Measurements from ENCODE around the gene PLEKHM3. TPM values are rescaled to one million over a fixed set of nuclear protein-coding genes. Genes with fewer than 3 reads are reported as not detected.

PLEKHM3 gene
- total RNA-seq, 1 donor from 2014 or later: 19.5 TPM

GRCh38 chr2:207881902-207882301, 143.4 kb downstream of the PLEKHM3 start:
- H3K36me3 Mint-ChIP-seq: no peaks in the 10 kb centered on the region
- H3K27me3 ChIP-seq: no peaks in the 10 kb centered on the region
- no peaks in the 10 kb centered on the region for H3K36me3 ChIP-seq
- H3K27ac Mint-ChIP-seq: no peak overlapping the region
- TF ChIP-seq EZH2phosphoT487 (IDR thresholded peaks at IDR 0.05): no peak
- TF ChIP-seq EZH2 (IDR thresholded peaks at IDR 0.05): no peak
- no peak for TF ChIP-seq CTCF (IDR thresholded peaks at IDR 0.05)
- H3K27me3 Mint-ChIP-seq (ENCODE audit: insufficient read depth, low read depth): no peaks in the 10 kb centered on the region
- DNase-seq (ENCODE audit: low spot score): no peak
- peaks cover 35% of the 10 kb centered on the region for H3K4me1 ChIP-seq
- H3K27ac ChIP-seq: no peak overlapping the region
- no peaks in the 10 kb centered on the region for H3K4me1 Mint-ChIP-seq
- H3K4me3 Mint-ChIP-seq: no peak overlapping the region
- H2AFZ ChIP-seq (replicated peaks): no peak overlapping the region
- no peak overlapping the region for H3K4me3 ChIP-seq
- no peaks in the 10 kb centered on the region for H3K79me2 ChIP-seq (ENCODE audit: low read depth)
- no peak overlapping the region for H3K9ac ChIP-seq
- no peaks in the 10 kb centered on the region for H3K9me3 ChIP-seq (ENCODE audit: low read depth)
- H3K4me2 ChIP-seq: no peak overlapping the region
- no peaks in the 10 kb centered on the region for H4K20me1 ChIP-seq (ENCODE audit: low read depth)
- no peaks in the 10 kb centered on the region for H3K9me3 Mint-ChIP-seq
- peaks cover 43% of the 10 kb centered on the region for H3F3A ChIP-seq (ENCODE audit: low read depth)

GRCh38 chr2:207879536-207879935, 145.8 kb downstream of the PLEKHM3 start:
- H3K27ac Mint-ChIP-seq: no peak overlapping the region
- Histone ChIP-seq H3K4me1 (peaks cover 38% of the 10 kb centered on the region), H3K79me2 (ENCODE audit: low read depth) (no peaks in the 10 kb centered on the region), H3F3A (ENCODE audit: low read depth) (peaks cover 49% of the 10 kb centered on the region), H4K20me1 (ENCODE audit: low read depth) (no peaks in the 10 kb centered on the region), H3K9me3 (ENCODE audit: low read depth) (no peaks in the 10 kb centered on the region), H2AFZ (replicated peaks) (no peak overlapping the region), H3K27ac (no peak overlapping the region), H3K4me2 (no peak overlapping the region), H3K36me3 (no peaks in the 10 kb centered on the region), H3K27me3 (no peaks in the 10 kb centered on the region), H3K4me3 (no peak overlapping the region), H3K9ac (no peak overlapping the region)
- H3K9me3 Mint-ChIP-seq: no peaks in the 10 kb centered on the region
- H3K4me1 Mint-ChIP-seq: no peaks in the 10 kb centered on the region
- no peaks in the 10 kb centered on the region for H3K27me3 Mint-ChIP-seq (ENCODE audit: insufficient read depth, low read depth)
- no peaks in the 10 kb centered on the region for H3K36me3 Mint-ChIP-seq
- H3K4me3 Mint-ChIP-seq: no peak overlapping the region
- DNase-seq (ENCODE audit: low spot score): no peak
- TF ChIP-seq EZH2 (IDR thresholded peaks at IDR 0.05) (no peak), CTCF (IDR thresholded peaks at IDR 0.05) (no peak)

- H3K9me3 ChIP-seq (ENCODE audit: low read depth): no peaks in the 10 kb centered on the region
- no peaks in the 10 kb centered on the region for H3K79me2 ChIP-seq (ENCODE audit: low read depth)
- no peaks in the 10 kb centered on the region for H3K27me3 ChIP-seq
- Mint-ChIP-seq H3K27ac (no peak overlapping the region), H3K4me3 (no peak overlapping the region), H3K9me3 (no peaks in the 10 kb centered on the region), H3K36me3 (no peaks in the 10 kb centered on the region), H3K4me1 (peaks cover 4% of the 10 kb centered on the region), H3K27me3 (ENCODE audit: insufficient read depth, low read depth) (no peaks in the 10 kb centered on the region)
- no peaks in the 10 kb centered on the region for H3K36me3 ChIP-seq
- no peak overlapping the region for H3K9ac ChIP-seq
- peaks cover 61% of the 10 kb centered on the region for H3K4me1 ChIP-seq
- no peaks in the 10 kb centered on the region for H4K20me1 ChIP-seq (ENCODE audit: low read depth)
- no peak for DNase-seq (ENCODE audit: low spot score)
- peaks cover 69% of the 10 kb centered on the region for H3F3A ChIP-seq (ENCODE audit: low read depth)
- peak overlapping the region; percentile 94 for H3K27ac ChIP-seq
- no peak overlapping the region for H3K4me3 ChIP-seq
- H3K4me2 ChIP-seq: peak overlapping the region; percentile 43
- TF ChIP-seq EZH2 (IDR thresholded peaks at IDR 0.05): no peak
- H2AFZ ChIP-seq (replicated peaks): no peak overlapping the region
Measured at GRCh38 chr2:207876842-207877535, 148.3 kb downstream of the PLEKHM3 start.

DNA sequence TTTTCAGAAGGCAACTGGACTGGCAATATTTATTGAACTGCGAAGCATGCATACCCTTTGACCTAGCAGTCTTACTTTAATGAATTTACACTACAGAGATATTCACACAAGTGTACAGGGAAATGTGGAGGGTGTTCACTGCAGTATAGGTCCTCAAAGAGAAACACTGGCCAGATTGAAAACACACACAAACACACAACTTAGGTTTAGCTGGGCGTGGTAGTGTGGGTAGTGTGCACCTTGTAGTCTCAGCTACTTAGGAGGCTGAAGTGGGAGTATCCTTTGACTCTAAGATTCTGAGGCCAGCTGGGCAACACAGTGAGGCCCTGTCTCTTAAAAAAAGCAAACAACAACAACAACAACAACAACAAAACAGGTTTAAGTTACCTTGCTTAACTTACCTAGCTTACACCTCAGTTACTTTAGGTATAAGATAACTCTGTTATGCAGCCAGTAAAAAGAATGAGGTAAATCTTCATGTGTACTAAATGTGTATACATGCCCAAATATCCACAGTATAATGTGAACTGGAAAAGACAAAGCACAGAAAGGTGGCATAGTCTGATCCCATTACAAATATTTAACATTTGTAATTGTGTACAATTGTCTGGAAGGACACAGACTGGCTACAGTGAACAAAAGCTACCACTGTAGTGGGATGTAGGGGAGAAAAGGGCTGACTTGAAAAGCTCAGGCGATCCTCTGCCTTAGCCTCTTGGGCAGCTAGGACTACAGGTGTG, 149.7 kb downstream of the PLEKHM3 start:
- H3K27me3 ChIP-seq: no peaks in the 10 kb centered on the region
- no peak for TF ChIP-seq EZH2 (IDR thresholded peaks at IDR 0.05)
- TF ChIP-seq CTCF (IDR thresholded peaks at IDR 0.05): no peak
- TF ChIP-seq EZH2phosphoT487 (IDR thresholded peaks at IDR 0.05): no peak

More for the DNA sequence above, 149.7 kb downstream of the PLEKHM3 start:
- Mint-ChIP-seq H3K9me3 (no peaks in the 10 kb centered on the region), H3K4me1 (peaks cover 7% of the 10 kb centered on the region), H3K36me3 (no peaks in the 10 kb centered on the region), H3K4me3 (no peak overlapping the region), H3K27me3 (ENCODE audit: insufficient read depth, low read depth) (no peaks in the 10 kb centered on the region), H3K27ac (no peak overlapping the region)
- Histone ChIP-seq H3K9me3 (ENCODE audit: low read depth) (no peaks in the 10 kb centered on the region), H3K4me2 (no peak overlapping the region), H3K9ac (no peak overlapping the region), H3F3A (ENCODE audit: low read depth) (peaks cover 69% of the 10 kb centered on the region), H4K20me1 (ENCODE audit: low read depth) (no peaks in the 10 kb centered on the region), H3K36me3 (no peaks in the 10 kb centered on the region), H2AFZ (replicated peaks) (no peak overlapping the region), H3K4me1 (peaks cover 67% of the 10 kb centered on the region), H3K79me2 (ENCODE audit: low read depth) (no peaks in the 10 kb centered on the region), H3K4me3 (no peak overlapping the region), H3K27ac (peak overlapping the region; percentile 58)
- DNase-seq (ENCODE audit: low spot score): no peak
